ENCODE measurements around the gene TMEM234. TPM values are rescaled to one million over a fixed set of nuclear protein-coding genes. Genes with fewer than 3 reads are reported as not detected.

Gene TMEM234
- total RNA-seq, 6 donors from 2014 or later, result 14.9 to 62.9 (median 21.1) TPM

GRCh38 chr1:32172621-32173245 lies 49.4 kb downstream of the TMEM234 start:
- H3K36me3 ChIP-seq, result peaks cover 16 to 74% (median 44%) of the 10 kb centered on the region in 4 donors
- H3K9me3 ChIP-seq, result no peaks in the 10 kb centered on the region
- no peak for ATAC-seq (ENCODE audit: low FRiP score in 2 of 2)
- WGBS, 2 donors, result 97 to 100% methylated on average over 1 of the region's 1 CpG
- H3K27ac ChIP-seq, result no peak overlapping the region
- no peaks in the 10 kb centered on the region for H3K4me1 ChIP-seq
- H3K4me3 ChIP-seq, result no peak overlapping the region
- no peaks in the 10 kb centered on the region for H3K27me3 ChIP-seq
- DNase-seq, result no peak
- TF ChIP-seq POLR2AphosphoS5 (IDR thresholded peaks at IDR 0.05) (no peak), EP300 (IDR thresholded peaks at IDR 0.05) (no peak), POLR2A (IDR thresholded peaks at IDR 0.05) (no peak)
- TF ChIP-seq, protein P1, sequence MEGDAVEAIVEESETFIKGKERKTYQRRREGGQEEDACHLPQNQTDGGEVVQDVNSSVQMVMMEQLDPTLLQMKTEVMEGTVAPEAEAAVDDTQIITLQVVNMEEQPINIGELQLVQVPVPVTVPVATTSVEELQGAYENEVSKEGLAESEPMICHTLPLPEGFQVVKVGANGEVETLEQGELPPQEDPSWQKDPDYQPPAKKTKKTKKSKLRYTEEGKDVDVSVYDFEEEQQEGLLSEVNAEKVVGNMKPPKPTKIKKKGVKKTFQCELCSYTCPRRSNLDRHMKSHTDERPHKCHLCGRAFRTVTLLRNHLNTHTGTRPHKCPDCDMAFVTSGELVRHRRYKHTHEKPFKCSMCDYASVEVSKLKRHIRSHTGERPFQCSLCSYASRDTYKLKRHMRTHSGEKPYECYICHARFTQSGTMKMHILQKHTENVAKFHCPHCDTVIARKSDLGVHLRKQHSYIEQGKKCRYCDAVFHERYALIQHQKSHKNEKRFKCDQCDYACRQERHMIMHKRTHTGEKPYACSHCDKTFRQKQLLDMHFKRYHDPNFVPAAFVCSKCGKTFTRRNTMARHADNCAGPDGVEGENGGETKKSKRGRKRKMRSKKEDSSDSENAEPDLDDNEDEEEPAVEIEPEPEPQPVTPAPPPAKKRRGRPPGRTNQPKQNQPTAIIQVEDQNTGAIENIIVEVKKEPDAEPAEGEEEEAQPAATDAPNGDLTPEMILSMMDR (IDR thresholded peaks at IDR 0.05), result no peak

DNA sequence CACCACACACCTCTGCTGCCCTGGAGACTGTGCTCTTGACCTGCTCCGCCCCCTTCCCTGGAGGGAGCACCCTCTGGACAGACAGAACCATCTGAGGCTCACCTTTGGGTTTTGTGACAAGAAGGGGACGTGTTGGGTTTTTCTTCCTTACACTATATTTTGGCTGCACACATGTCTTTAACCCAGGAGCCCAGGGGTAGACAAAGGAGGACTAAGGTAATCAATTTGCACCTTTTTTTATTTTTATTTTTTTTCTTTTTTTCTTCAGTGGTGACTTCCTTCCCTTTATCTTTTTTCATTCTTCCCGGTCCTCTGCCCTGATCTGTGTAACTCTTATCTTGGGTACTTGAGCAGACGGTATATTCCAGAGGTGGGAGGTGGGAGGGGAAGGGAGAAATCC lies 51.2 kb downstream of the TMEM234 start:
- no peaks in the 10 kb centered on the region for H3K4me1 ChIP-seq
- peaks cover 30 to 90% (median 59%) of the 10 kb centered on the region in 4 donors for H3K36me3 ChIP-seq
- H3K4me3 ChIP-seq, result no peak overlapping the region
- TF ChIP-seq, protein P1 (IDR thresholded peaks at IDR 0.05), result no peak
- TF ChIP-seq POLR2A (IDR thresholded peaks at IDR 0.05) (no peak), POLR2AphosphoS5 (IDR thresholded peaks at IDR 0.05) (no peak), EP300 (IDR thresholded peaks at IDR 0.05) (no peak)
- WGBS, 2 donors, result 79 to 88% methylated on average over 4 of the region's 4 CpGs
- no peak for DNase-seq
- H3K27me3 ChIP-seq, result no peaks in the 10 kb centered on the region
- no peak overlapping the region for H3K27ac ChIP-seq
- ATAC-seq (ENCODE audit: low FRiP score in 2 of 2), result no peak
- no peaks in the 10 kb centered on the region for H3K9me3 ChIP-seq

Small RNA genes lying within 50 kb of the gene (small RNA-seq; reads per million reads assigned to genes)
- 0 reads per million in 4 donors for gene RF00017

Other genes with a start within 250 kb of the TMEM234 start
- gene KHDRBS1, start 208.5 kb downstream of the TMEM234 start, total RNA-seq, result 100 to 1,000 TPM in 1 of 6 donors, 10 to 100 TPM in 5; 52.4 to 101 (median 91.9) TPM
- 10 to 100 TPM in 3 of 6 donors, 1 to 10 TPM in 3; 5.0 to 22.1 (median 10.2) TPM for gene TMEM39B, start 149.4 kb downstream of the TMEM234 start, total RNA-seq
- 10 to 100 TPM; 16.8 to 53.8 (median 42.0) TPM for gene KPNA6, start 114.3 kb downstream of the TMEM234 start, total RNA-seq
- gene TXLNA, start 42.7 kb downstream of the TMEM234 start, total RNA-seq, result 10 to 100 TPM; 29.3 to 57.5 (median 47.5) TPM
- 1 to 10 TPM in 5 of 6 donors, under 1 TPM in 1; 0.98 to 4.2 (median 3.2) TPM for gene CCDC28B, start 21.8 kb downstream of the TMEM234 start, total RNA-seq
- gene IQCC, start 16.7 kb downstream of the TMEM234 start, total RNA-seq, result 1 to 10 TPM in 5 of 6 donors, under 1 TPM in 1; 0.55 to 6.3 (median 1.9) TPM
- 10 to 100 TPM in 1 of 6 donors, 1 to 10 TPM in 4, under 1 TPM in 1; 0.11 to 11.4 (median 4.5) TPM for gene DCDC2B, start 13.3 kb downstream of the TMEM234 start, total RNA-seq
- 100 to 1,000 TPM in 4 of 6 donors, 10 to 100 TPM in 2; 62.9 to 173 (median 109) TPM for gene EIF3I, start 54 bp upstream of the TMEM234 start, total RNA-seq
- gene FAM167B, start 24.9 kb upstream of the TMEM234 start, total RNA-seq, result 10 to 100 TPM in 2 of 6 donors, 1 to 10 TPM in 3, not detected in 1; 1.9 to 53.0 (median 4.6) TPM
- gene LCK, start 28.9 kb upstream of the TMEM234 start, total RNA-seq, result 10 to 100 TPM in 1 of 6 donors, 1 to 10 TPM in 5; 5.1 to 25.1 (median 7.7) TPM
- 10 to 100 TPM; 36.8 to 78.0 (median 48.8) TPM for gene HDAC1, start 69.7 kb upstream of the TMEM234 start, total RNA-seq
- 10 to 100 TPM in 2 of 6 donors, 1 to 10 TPM in 4; 1.0 to 56.9 (median 9.4) TPM for gene MARCKSL1, start 113.9 kb upstream of the TMEM234 start, total RNA-seq
- 10 to 100 TPM in 3 of 6 donors, 1 to 10 TPM in 3; 4.3 to 43.0 (median 10.5) TPM for gene FAM229A, start 140.1 kb upstream of the TMEM234 start, total RNA-seq
- gene TSSK3, start 140.2 kb upstream of the TMEM234 start, total RNA-seq, result 1 to 10 TPM in 4 of 6 donors, not detected in 2; 1.2 to 2.3 (median 1.8) TPM
- 100 to 1,000 TPM in 1 of 6 donors, 10 to 100 TPM in 5; 60.8 to 116 (median 68.9) TPM for gene BSDC1, start 172.1 kb upstream of the TMEM234 start, total RNA-seq
- gene ZBTB8B, start 242.7 kb upstream of the TMEM234 start, total RNA-seq, result under 1 TPM in 4 of 6 donors, not detected in 2; under 0.01 to 0.10 (median 0.01) TPM

Measured in upper lobe of left lung (tissue), 6 donors.